Endothelial cell of umbilical vein (primary cell): ENCODE measurements around the gene NPPA.

ENCODE experiments used
- CTCF ChIP-seq, 2 donors: IDR thresholded peaks; 1 replicate in 1 of 2; 2 replicates in 1 of 2; pipeline ENCODE4 v1.5.1; 2011; ENCODE audit warnings: low read length in 2 of 2, mild to moderate bottlenecking in 2 of 2, moderate library complexity in 2 of 2, control low read depth in 1 of 2, inconsistent platforms in 1 of 2, low read depth in 1 of 2; ENCODE audit not compliant: insufficient read depth in 1 of 2; ENCODE audit errors: extremely low read depth in 1 of 2
- EZH2 ChIP-seq: IDR thresholded peaks from 2 replicates; pipeline ENCODE4 v1.6.1; 2012; ENCODE audit warnings: borderline replicate concordance, low read depth, mild to moderate bottlenecking, moderate library complexity, low read length, inconsistent platforms; ENCODE audit not compliant: severe bottlenecking
- JUN ChIP-seq: IDR thresholded peaks from 2 replicates; pipeline ENCODE4 v1.6.1; 2011; ENCODE audit warnings: borderline replicate concordance, low read depth; ENCODE audit not compliant: insufficient read length, insufficient read depth
- MAX ChIP-seq: IDR thresholded peaks from 2 replicates; pipeline ENCODE4 v1.6.1; 2011; ENCODE audit not compliant: insufficient read depth, insufficient read length
- MYC ChIP-seq: IDR thresholded peaks from one replicate; pipeline ENCODE4 v1.6.1; 2011; ENCODE audit warnings: mild to moderate bottlenecking, low read depth, low read length
- POLR2A ChIP-seq: IDR thresholded peaks from 2 replicates; pipeline ENCODE4 v1.6.1; 2012; ENCODE audit warnings: low read depth, mild to moderate bottlenecking, control low read depth, low read length
- POLR2AphosphoS5 ChIP-seq: IDR thresholded peaks from 2 replicates; pipeline ENCODE4 v1.6.1; 2012; ENCODE audit warnings: low read depth, mild to moderate bottlenecking, control low read depth, low read length, moderate library complexity; ENCODE audit not compliant: insufficient read depth

GRCh38 chr1:11807133-11807532 is 40.5 kb downstream of the NPPA start:
- TF ChIP-seq CTCF (IDR thresholded peaks at IDR 0.05; ENCODE audit: extremely low read depth in 1 of 2, insufficient read depth in 1 of 2, low read depth in 1 of 2, low read length in 2 of 2) (no peak), POLR2A (no peak), EZH2 (no peak), MYC (no peak), POLR2AphosphoS5 (no peak), JUN (no peak), MAX (no peak)
